Endothelial cell of umbilical vein (primary cell): ENCODE data around the gene MYO1H.

Source experiments
- EZH2 ChIP-seq: IDR thresholded peaks from 2 replicates; pipeline ENCODE4 v1.6.1; 2012; ENCODE audit warnings: borderline replicate concordance, low read depth, mild to moderate bottlenecking, moderate library complexity, low read length, inconsistent platforms; ENCODE audit not compliant: severe bottlenecking
- FOS ChIP-seq: IDR thresholded peaks from 2 replicates; pipeline ENCODE4 v1.6.1; 2011; ENCODE audit warnings: mild to moderate bottlenecking, low read length, moderate library complexity, borderline replicate concordance; ENCODE audit not compliant: insufficient read depth
- GATA2 ChIP-seq: IDR thresholded peaks from 2 replicates; pipeline ENCODE4 v1.7.0; 2011; ENCODE audit warnings: low read depth, mild to moderate bottlenecking, moderate library complexity, mixed read lengths, low read length; ENCODE audit not compliant: insufficient read length, insufficient read depth
- JUN ChIP-seq: IDR thresholded peaks from 2 replicates; pipeline ENCODE4 v1.6.1; 2011; ENCODE audit warnings: borderline replicate concordance, low read depth; ENCODE audit not compliant: insufficient read length, insufficient read depth
- MAX ChIP-seq: IDR thresholded peaks from 2 replicates; pipeline ENCODE4 v1.6.1; 2011; ENCODE audit not compliant: insufficient read depth, insufficient read length
- MYC ChIP-seq: IDR thresholded peaks from one replicate; pipeline ENCODE4 v1.6.1; 2011; ENCODE audit warnings: mild to moderate bottlenecking, low read depth, low read length
- POLR2A ChIP-seq: IDR thresholded peaks from 2 replicates; pipeline ENCODE4 v1.6.1; 2012; ENCODE audit warnings: low read depth, mild to moderate bottlenecking, control low read depth, low read length
- POLR2AphosphoS5 ChIP-seq: IDR thresholded peaks from 2 replicates; pipeline ENCODE4 v1.6.1; 2012; ENCODE audit warnings: low read depth, mild to moderate bottlenecking, control low read depth, low read length, moderate library complexity; ENCODE audit not compliant: insufficient read depth
- TF ChIP-seq, protein P1 (sequence below), 2 donors: IDR thresholded peaks; 1 replicate in 1 of 2; 2 replicates in 1 of 2; pipeline ENCODE4 v1.5.1; 2011; ENCODE audit warnings: low read length in 2 of 2, mild to moderate bottlenecking in 2 of 2, moderate library complexity in 2 of 2, control low read depth in 1 of 2, inconsistent platforms in 1 of 2, low read depth in 1 of 2; ENCODE audit not compliant: insufficient read depth in 1 of 2; ENCODE audit errors: extremely low read depth in 1 of 2

- TF ChIP-seq, protein P1, sequence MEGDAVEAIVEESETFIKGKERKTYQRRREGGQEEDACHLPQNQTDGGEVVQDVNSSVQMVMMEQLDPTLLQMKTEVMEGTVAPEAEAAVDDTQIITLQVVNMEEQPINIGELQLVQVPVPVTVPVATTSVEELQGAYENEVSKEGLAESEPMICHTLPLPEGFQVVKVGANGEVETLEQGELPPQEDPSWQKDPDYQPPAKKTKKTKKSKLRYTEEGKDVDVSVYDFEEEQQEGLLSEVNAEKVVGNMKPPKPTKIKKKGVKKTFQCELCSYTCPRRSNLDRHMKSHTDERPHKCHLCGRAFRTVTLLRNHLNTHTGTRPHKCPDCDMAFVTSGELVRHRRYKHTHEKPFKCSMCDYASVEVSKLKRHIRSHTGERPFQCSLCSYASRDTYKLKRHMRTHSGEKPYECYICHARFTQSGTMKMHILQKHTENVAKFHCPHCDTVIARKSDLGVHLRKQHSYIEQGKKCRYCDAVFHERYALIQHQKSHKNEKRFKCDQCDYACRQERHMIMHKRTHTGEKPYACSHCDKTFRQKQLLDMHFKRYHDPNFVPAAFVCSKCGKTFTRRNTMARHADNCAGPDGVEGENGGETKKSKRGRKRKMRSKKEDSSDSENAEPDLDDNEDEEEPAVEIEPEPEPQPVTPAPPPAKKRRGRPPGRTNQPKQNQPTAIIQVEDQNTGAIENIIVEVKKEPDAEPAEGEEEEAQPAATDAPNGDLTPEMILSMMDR (IDR thresholded peaks at IDR 0.05; ENCODE audit: extremely low read depth in 1 of 2, insufficient read depth in 1 of 2, low read depth in 1 of 2, low read length in 2 of 2), result no peak
- no peak for TF ChIP-seq FOS
- no peak for TF ChIP-seq POLR2A
- peak; percentile 26 for TF ChIP-seq POLR2AphosphoS5
- no peak for TF ChIP-seq EZH2
- TF ChIP-seq MAX, result no peak
- no peak for TF ChIP-seq MYC
- no peak for TF ChIP-seq GATA2
- TF ChIP-seq JUN, result no peak
Observed at GRCh38 chr12:109448272-109448671, 100.6 kb downstream of the MYO1H start.
